Measurements from ENCODE around the gene UNC119.
"Not testable (repeated sequence)": the region's sequence is repeated elsewhere in the genome, so short reads cannot be mapped to it uniquely, and the experiment has no call there.

Gene UNC119

GRCh38 chr17:28526381-28526780 lies 26.0 kb downstream of the UNC119 start:
- no peak for DNase-seq
- Mint-ChIP-seq H3K36me3 (ENCODE audit: low read depth) (no peaks in the 10 kb centered on the region), H3K27ac (no peak overlapping the region), H3K4me3 (no peak overlapping the region), H3K27me3 (no peaks in the 10 kb centered on the region), H3K9me3 (no peaks in the 10 kb centered on the region), H3K4me1 (ENCODE audit: low read depth) (no peaks in the 10 kb centered on the region)

GRCh38 chr17:28524476-28525424 lies 27.7 kb downstream of the UNC119 start:
- no peaks in the 10 kb centered on the region for H3K9me3 Mint-ChIP-seq
- no peak overlapping the region for H3K27ac Mint-ChIP-seq
- H3K36me3 Mint-ChIP-seq (ENCODE audit: low read depth): no peaks in the 10 kb centered on the region
- H3K27me3 Mint-ChIP-seq: no peaks in the 10 kb centered on the region
- no peak for DNase-seq
- no peaks in the 10 kb centered on the region for H3K4me1 Mint-ChIP-seq (ENCODE audit: low read depth)
- H3K4me3 Mint-ChIP-seq: no peak overlapping the region

GRCh38 chr17:28523876-28524275 lies 28.5 kb downstream of the UNC119 start:
- no peaks in the 10 kb centered on the region for H3K36me3 Mint-ChIP-seq (ENCODE audit: low read depth)
- H3K4me3 Mint-ChIP-seq: no peak overlapping the region
- H3K27ac Mint-ChIP-seq: no peak overlapping the region
- no peak for DNase-seq
- H3K27me3 Mint-ChIP-seq: peaks cover 2% of the 10 kb centered on the region
- H3K9me3 Mint-ChIP-seq: no peaks in the 10 kb centered on the region
- no peaks in the 10 kb centered on the region for H3K4me1 Mint-ChIP-seq (ENCODE audit: low read depth)

GRCh38 chr17:28523186-28523585 lies 29.2 kb downstream of the UNC119 start:
- Mint-ChIP-seq H3K36me3 (ENCODE audit: low read depth) (no peaks in the 10 kb centered on the region), H3K9me3 (no peaks in the 10 kb centered on the region), H3K27ac (no peak overlapping the region), H3K4me3 (no peak overlapping the region), H3K4me1 (ENCODE audit: low read depth) (no peaks in the 10 kb centered on the region), H3K27me3 (peaks cover 3% of the 10 kb centered on the region)
- no peak for DNase-seq

GRCh38 chr17:28522281-28522680 lies 30.1 kb downstream of the UNC119 start:
- H3K9me3 Mint-ChIP-seq; H3K4me3 Mint-ChIP-seq; DNase-seq; H3K4me1 Mint-ChIP-seq (ENCODE audit: low read depth); H3K36me3 Mint-ChIP-seq (ENCODE audit: low read depth); H3K27me3 Mint-ChIP-seq; H3K27ac Mint-ChIP-seq: not testable (repeated sequence)

- no peaks in the 10 kb centered on the region for H3K36me3 Mint-ChIP-seq (ENCODE audit: low read depth)
- DNase-seq: no peak
- H3K4me3 Mint-ChIP-seq: no peak overlapping the region
- no peaks in the 10 kb centered on the region for H3K9me3 Mint-ChIP-seq
- H3K27me3 Mint-ChIP-seq: peaks cover 3% of the 10 kb centered on the region
- no peak overlapping the region for H3K27ac Mint-ChIP-seq
- H3K4me1 Mint-ChIP-seq (ENCODE audit: low read depth): no peaks in the 10 kb centered on the region
Measured at GRCh38 chr17:28521311-28522085, 30.9 kb downstream of the UNC119 start.

GRCh38 chr17:28520687-28521086 lies 31.7 kb downstream of the UNC119 start:
- H3K36me3 Mint-ChIP-seq (ENCODE audit: low read depth): no peaks in the 10 kb centered on the region
- DNase-seq: no peak
- no peak overlapping the region for H3K4me3 Mint-ChIP-seq
- H3K9me3 Mint-ChIP-seq: no peaks in the 10 kb centered on the region
- no peaks in the 10 kb centered on the region for H3K4me1 Mint-ChIP-seq (ENCODE audit: low read depth)
- no peak overlapping the region for H3K27ac Mint-ChIP-seq
- peaks cover 3% of the 10 kb centered on the region for H3K27me3 Mint-ChIP-seq

- no peaks in the 10 kb centered on the region for H3K4me1 Mint-ChIP-seq (ENCODE audit: low read depth)
Measured at GRCh38 chr17:28519236-28519635, 33.2 kb downstream of the UNC119 start.

GRCh38 chr17:28518578-28518977 lies 33.8 kb downstream of the UNC119 start:
- no peaks in the 10 kb centered on the region for H3K36me3 Mint-ChIP-seq (ENCODE audit: low read depth)
- DNase-seq: no peak
- H3K27ac Mint-ChIP-seq: no peak overlapping the region
- no peaks in the 10 kb centered on the region for H3K9me3 Mint-ChIP-seq
- no peaks in the 10 kb centered on the region for H3K4me1 Mint-ChIP-seq (ENCODE audit: low read depth)
- H3K27me3 Mint-ChIP-seq: peaks cover 3% of the 10 kb centered on the region
- no peak overlapping the region for H3K4me3 Mint-ChIP-seq

More at GRCh38 chr17:28519236-28519635, 33.2 kb downstream of the UNC119 start:
- no peak for DNase-seq
- Mint-ChIP-seq H3K4me3 (no peak overlapping the region), H3K9me3 (no peaks in the 10 kb centered on the region), H3K27ac (no peak overlapping the region), H3K27me3 (peaks cover 3% of the 10 kb centered on the region), H3K36me3 (ENCODE audit: low read depth) (no peaks in the 10 kb centered on the region)

GRCh38 chr17:28518132-28518531 lies 34.3 kb downstream of the UNC119 start:
- DNase-seq: no peak
- no peak overlapping the region for H3K27ac Mint-ChIP-seq
- H3K4me3 Mint-ChIP-seq: no peak overlapping the region
- H3K9me3 Mint-ChIP-seq: no peaks in the 10 kb centered on the region
- peaks cover 3% of the 10 kb centered on the region for H3K27me3 Mint-ChIP-seq
- H3K4me1 Mint-ChIP-seq (ENCODE audit: low read depth): no peaks in the 10 kb centered on the region
- no peaks in the 10 kb centered on the region for H3K36me3 Mint-ChIP-seq (ENCODE audit: low read depth)

GRCh38 chr17:28515518-28515917 lies 36.9 kb downstream of the UNC119 start:
- H3K27me3 Mint-ChIP-seq: peaks cover 16% of the 10 kb centered on the region

GRCh38 chr17:28514561-28515002 lies 37.8 kb downstream of the UNC119 start:
- H3K4me1 Mint-ChIP-seq (ENCODE audit: low read depth): no peaks in the 10 kb centered on the region
- DNase-seq: no peak
- H3K4me3 Mint-ChIP-seq: no peak overlapping the region
- peaks cover 24% of the 10 kb centered on the region for H3K27me3 Mint-ChIP-seq
- no peak overlapping the region for H3K27ac Mint-ChIP-seq
- H3K36me3 Mint-ChIP-seq (ENCODE audit: low read depth): no peaks in the 10 kb centered on the region
- no peaks in the 10 kb centered on the region for H3K9me3 Mint-ChIP-seq

More at GRCh38 chr17:28515518-28515917, 36.9 kb downstream of the UNC119 start:
- Mint-ChIP-seq H3K27ac (no peak overlapping the region), H3K9me3 (no peaks in the 10 kb centered on the region), H3K4me1 (ENCODE audit: low read depth) (no peaks in the 10 kb centered on the region), H3K4me3 (no peak overlapping the region), H3K36me3 (ENCODE audit: low read depth) (no peaks in the 10 kb centered on the region)
- no peak for DNase-seq

GRCh38 chr17:28513476-28513875 lies 38.9 kb downstream of the UNC119 start:
- no peak overlapping the region for H3K27ac Mint-ChIP-seq
- no peaks in the 10 kb centered on the region for H3K4me1 Mint-ChIP-seq (ENCODE audit: low read depth)
- DNase-seq: no peak
- H3K36me3 Mint-ChIP-seq (ENCODE audit: low read depth): no peaks in the 10 kb centered on the region
- peaks cover 28% of the 10 kb centered on the region for H3K27me3 Mint-ChIP-seq
- H3K4me3 Mint-ChIP-seq: no peak overlapping the region
- no peaks in the 10 kb centered on the region for H3K9me3 Mint-ChIP-seq

- H3K4me3 Mint-ChIP-seq: no peak overlapping the region
- H3K27me3 Mint-ChIP-seq: peaks cover 35% of the 10 kb centered on the region
- H3K36me3 Mint-ChIP-seq (ENCODE audit: low read depth): no peaks in the 10 kb centered on the region
- no peak overlapping the region for H3K27ac Mint-ChIP-seq
- DNase-seq: no peak
- H3K9me3 Mint-ChIP-seq: no peaks in the 10 kb centered on the region
- H3K4me1 Mint-ChIP-seq (ENCODE audit: low read depth): no peaks in the 10 kb centered on the region
Measured at GRCh38 chr17:28511858-28512461, 40.5 kb downstream of the UNC119 start.
